Measurements from ENCODE around the gene MAGI1.
"Not testable (repeated sequence)": the region's sequence is repeated elsewhere in the genome, so short reads cannot be mapped to it uniquely, and the experiment has no call there.

MAGI1 gene

DNA sequence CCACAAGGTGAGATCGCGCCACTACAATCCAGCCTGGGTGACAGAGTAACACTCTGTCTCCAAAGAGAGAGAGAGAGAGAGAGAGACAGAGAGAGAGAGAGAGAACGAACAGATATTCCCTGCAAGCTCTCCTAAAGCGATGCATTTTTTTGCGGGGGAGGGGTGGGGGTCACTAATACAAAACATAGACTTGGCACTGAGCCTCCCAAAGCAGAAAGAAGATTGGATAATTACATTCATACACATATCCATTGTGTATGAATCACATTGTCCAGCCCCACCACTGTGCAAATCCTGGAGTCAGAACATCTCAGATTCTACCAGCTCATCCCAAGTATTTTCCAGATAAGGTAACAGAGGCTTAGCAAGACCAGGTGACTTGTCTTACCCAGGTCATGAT, 459.9 kb downstream of the MAGI1 start:
- DNase-seq: no peak

DNA sequence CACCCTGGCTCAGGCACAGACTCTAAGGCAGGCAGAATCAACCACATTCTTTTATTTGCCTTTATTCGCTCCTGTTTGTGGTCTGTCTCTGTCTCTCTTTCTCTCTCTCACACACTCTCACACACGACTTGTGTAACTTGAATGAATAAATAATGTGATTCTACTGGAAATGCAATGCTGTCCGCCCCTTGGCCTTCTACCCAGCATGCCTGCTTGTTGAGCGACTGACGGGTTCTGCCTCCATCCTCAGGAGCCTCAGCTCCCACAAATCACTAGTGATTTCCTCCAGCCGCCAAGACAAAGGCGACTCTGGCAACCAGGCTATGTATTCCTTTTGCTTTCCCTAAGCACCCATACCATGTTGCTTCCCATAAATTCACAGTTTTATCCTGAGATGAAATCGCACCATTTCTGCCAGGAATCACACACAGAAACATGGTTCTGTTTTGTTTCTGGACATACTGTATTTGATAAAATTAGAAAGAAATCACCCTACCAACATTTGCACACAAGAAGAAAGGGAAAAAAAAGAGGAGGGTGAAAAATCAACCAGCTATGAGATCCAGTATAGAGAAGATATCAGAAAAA, 460.8 kb downstream of the MAGI1 start:
- DNase-seq: no peak

DNA sequence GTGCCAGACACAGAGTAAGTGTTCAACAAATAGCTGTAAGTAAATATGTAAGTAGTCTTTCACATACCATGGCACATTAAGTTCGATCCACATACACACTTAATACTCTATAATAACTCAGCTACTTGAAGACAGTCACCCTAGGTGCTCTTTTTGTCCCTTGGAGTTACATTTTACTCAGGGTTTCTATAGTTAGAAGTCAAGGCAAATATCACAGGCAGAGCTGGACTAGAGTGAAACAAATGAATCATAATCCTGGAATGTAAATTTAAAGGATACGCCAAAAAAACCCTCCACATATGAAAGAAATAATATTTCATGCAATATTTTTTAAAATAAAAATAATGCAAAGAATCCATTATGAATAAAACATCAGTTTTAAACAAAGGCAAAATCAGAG, 461.8 kb downstream of the MAGI1 start:
- no peak for DNase-seq

DNA sequence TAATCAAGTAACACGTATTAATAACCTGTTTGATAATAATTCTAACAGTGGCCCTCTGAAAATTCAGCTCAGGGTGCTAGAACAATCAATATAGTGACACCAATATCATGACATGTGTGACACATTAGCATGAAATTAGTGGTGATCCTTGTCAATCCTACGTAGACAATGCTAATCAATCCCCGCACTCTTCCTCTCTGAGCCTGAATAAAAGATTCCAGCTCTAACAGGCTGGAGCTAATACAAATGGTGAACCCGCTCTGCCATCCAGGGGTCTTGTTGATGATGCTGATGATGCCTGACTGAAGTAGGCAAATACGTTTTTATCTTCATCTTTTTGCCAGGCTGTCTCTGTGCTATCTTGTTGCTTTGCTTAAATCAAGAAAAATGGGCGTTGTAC, 462.5 kb downstream of the MAGI1 start:
- no peak for DNase-seq

DNA sequence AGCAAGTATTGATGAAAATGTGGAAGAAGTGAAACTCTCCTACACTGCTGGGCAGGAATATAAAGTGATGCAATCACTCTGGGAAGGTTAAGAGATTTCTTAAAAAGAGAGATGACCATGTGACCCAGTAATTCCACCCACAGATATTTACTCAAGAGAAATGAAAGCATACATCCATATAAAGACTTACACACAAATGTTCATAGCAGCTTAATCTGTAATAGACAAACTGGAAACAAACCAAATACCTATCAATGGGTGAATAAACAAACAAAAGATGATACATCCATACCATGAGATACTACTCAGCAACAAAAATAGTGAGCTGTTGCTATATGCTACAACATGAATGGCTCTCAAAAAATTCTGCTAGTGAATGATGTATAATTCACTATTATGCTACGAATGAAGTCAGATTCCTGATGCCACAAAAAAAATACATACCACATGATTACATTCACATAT, 463.3 kb downstream of the MAGI1 start:
- DNase-seq: no peak

DNA sequence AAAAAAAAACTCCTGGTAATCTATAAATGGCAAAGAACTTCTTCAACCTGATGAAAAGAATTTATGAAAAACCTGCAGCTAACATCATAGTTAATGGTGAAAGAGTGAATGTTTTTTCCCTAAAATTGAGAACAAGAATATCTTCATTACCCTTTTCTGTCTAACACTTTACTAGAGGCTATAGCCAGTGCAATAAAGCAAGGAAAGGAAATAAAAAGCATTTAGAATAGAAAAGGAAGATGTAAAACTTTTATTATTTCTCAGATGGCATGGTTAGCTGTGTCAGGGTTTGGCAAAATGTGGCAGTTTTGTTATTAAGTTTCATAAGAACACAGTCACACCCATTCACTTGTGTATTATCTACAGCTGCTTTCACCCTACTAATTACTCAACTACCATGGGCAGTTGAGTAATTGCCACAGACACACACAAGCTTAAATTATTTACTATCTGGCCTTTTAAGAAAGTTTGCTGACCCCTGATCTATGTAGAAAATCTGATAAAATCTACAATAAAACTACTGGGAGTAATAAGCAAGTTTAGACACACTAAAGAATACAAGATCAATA, 465.1 kb downstream of the MAGI1 start:
- no peak for DNase-seq

DNA sequence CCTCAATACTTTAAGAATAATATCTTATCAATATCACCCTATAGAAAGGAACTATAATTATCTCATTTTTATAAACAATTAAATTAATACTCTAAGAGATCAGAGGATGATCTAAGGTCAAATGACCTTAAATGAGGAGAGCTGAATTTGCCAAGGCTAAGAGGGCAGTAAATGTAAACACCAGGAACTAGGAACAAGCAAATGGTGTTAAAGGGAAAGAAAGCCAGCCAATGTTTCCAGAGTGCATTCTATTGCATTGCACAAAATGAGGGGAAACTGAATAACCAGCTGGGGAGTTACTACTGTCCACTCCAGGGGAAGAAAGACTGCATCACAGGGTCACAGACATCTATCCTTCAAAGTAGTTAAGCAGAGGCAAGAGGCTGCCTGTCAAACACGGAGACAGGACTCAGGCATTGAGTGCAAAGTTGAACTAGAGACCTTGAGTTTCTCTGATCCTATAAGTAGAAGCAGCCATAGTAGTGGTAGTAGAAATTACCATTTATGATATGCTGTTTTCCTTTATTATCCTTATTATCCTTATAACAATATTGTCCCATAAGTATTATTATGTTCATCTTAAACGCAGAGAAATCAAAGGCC, 466.4 kb downstream of the MAGI1 start:
- DNase-seq: no peak

DNA sequence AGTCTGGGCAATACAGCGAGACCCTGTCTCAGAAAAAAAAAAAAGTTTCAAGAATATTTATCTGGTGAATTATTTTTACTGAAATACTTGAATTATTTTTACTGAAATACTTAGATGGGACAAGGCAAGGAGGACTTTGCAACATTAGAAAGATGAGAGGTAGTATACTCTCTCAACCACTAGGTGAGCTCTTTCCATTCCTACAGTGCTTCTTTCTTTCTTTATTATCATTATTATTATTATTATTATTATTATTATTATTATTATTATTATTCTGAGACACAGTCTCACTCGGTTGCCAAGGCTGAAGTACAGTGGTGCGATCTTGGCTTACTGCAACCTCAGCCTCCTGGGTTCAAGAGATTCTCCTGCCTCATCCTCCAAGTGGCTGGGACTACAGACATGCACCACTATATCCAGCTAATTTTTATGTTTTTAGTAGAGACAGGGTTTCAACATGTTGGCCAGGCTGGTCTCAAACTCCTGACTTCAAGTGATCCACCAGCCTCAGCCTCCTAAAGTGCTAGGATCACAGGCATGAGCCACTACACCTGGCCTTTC, 468.8 kb downstream of the MAGI1 start:
- DNase-seq: no peak

DNA sequence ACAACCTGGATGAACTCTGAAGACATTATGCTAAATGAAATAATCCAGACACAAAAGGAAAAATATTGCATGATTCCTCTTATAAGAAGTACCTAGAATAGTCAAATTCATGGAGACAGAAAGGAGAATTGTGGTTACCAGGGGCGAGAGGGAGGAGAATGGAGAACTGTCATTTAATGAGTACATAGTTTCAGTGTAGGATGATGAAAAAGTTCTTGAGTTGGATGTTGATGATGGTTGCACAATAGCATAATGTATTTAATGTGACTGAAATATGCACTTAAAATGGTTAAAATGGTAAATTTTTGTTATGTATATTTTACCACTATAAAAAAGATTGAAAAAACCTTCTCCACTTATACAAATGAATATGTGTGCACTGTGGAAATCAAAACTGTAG, 469.6 kb downstream of the MAGI1 start:
- DNase-seq: no peak

DNA sequence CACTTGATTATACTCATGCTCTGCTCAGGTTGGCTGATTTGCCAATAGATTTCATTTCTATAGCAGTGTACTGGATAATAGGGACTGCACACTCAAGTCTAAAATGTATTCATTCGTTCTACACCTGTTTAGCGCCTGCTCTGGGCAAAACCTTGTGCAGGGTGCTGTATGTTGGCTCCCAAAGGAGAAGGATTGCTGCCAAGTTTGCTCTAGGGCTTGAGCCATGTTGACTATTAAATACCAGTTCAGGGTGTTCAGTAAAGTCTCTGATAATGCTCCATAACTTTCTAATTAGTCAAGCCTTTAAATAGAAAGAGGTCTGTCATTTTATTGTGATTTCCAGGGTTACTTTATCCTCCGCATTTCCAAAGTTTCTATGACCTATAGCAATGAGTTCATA, 470.2 kb downstream of the MAGI1 start:
- DNase-seq: no peak

DNA sequence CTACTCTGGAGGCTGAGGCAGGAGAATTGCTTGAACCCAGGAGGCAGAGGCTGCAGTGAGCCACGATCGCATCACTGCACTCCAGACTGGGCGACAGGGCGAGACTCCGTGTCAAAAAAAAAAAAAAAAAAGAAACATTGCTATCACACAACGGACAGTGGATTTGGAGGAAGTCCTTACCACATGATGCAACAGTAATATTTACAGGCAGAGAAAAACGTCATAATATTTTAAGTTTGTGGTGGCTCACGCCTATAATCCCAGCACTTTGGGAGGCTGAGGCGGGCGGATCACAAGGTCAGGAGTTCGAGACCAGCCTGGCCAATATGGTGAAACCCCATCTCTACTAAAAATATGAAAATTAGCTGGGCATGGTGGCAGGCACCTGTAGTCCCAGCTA, 473.0 kb downstream of the MAGI1 start:
- not testable (repeated sequence) for DNase-seq

DNA sequence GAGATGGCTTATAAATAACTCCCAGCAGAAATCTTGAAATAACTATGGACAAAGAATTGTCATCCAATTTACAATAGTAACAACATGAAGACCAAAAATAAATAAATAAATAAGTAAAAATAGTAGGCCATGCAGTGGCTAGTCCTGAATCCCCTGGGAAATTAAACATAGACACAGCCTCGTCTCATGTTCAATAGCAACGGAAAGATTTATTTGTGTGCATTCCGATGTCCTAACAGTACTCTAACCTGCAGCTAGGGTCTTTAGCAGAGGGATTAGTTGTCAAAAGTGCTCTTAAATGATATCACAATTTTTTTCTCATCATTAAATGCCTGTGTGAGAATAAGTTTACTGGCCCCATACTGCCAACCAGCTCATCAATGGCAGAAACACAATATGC, 474.2 kb downstream of the MAGI1 start:
- no peak for DNase-seq

DNA sequence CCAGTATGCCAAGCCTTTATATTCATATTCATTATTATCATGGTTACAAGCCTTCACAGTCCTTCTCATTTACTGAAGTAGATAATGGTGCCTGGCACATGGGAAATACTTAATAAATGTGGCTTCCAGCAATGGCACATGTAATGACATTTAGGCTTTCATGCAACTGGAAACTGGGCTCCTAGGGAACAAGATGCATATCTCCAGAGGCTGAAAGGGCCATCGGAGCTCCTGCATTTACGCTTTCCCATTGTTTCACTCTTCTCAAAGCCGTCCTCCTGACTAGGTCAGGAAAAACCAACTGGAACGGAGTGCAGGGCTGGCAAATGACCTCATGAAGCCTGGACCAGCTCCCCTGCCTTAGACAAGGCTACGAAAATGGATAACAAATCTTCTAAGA, 474.9 kb downstream of the MAGI1 start:
- no peak for DNase-seq

DNA sequence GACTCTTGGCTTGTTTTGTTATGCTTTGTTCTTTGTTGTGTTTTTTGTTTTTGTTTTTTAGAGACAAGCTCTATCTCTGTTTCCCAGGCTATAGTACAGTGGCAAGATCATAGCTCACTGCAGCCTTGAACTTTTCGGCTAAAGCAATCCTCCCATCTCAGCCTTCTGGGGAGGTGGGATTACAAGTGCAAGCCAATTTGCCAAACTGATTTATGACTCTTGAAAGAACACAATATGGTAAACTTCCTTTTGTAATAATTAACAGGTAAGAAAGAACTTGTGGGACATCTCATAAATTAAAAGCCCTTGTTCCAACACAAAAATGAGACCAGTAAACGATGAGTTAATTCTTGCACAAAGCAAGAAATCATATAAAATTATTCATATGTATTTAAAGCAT, 476.3 kb downstream of the MAGI1 start:
- no peak for DNase-seq

DNA sequence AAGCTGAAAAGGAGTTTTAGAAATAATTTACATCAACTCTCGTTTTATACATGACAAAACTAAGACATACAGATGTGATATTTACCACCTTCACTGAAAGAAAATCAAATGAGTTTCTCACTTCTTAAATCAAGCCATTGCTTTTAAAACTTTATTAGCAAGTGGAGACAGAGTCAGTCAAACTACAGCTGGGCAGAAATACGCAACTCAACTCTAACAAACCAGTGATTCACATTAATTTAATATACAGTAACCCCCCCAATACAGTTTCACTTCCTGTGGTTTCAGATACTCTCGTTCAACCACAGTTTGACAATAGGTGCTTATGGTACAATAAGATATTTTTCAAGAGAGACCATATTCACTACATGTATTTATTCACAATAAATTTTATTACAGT, 477.1 kb downstream of the MAGI1 start:
- DNase-seq: no peak

DNA sequence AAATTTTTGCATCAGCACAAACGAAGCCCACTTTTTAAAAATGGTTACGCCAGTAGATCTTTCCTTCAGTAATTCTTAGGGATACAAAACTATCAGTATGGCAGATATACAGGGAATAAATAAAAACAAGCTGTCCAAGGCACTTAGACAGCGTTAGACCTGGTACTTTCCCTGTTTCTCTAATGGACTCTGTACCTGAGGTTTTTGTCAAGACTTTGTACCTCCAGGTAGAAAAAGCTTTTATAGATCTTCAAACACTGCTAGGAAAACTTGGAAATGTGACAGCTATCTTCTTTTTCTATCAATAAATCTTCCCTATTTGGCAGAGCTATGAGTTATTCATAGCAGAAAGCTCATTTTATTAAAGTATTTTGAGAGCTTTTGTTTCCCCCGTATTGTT, 477.8 kb downstream of the MAGI1 start:
- DNase-seq: no peak

DNA sequence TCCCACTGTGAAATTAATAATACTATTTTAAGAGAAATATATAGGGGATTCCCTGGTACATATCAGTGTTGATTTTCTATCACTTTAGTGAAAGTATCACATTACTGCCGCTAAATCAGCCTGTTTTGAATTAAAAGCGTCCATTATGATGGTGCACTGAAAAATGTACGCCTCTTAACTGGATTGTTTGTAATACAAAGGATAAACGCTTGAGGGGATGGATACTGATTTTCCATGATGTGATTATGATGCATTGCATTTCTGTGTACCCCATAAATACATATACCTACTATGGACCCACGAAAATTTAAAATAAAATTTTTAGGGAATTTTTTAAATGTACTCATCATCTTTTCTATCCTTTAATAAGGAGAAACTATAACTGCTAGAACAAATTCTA, 478.6 kb downstream of the MAGI1 start:
- no peak for DNase-seq

DNA sequence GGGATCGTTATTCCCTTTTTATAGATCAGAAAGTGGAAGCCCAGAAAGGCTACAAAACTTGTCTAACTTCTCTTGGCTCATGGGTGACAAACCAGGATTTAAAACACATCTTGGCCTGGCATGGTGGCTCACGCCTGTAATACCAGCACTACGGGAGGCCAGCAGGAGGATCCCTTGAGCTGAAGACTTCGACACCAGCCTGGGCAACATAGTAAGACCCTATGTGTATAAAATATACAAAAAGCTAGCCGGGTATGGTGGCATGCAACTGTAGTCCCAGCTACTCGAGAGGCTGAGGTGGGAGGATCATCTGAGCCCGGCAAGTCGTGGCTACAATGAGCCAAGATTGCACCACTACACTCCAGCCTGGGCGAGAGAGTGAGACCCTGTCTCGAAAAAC, 479.1 kb downstream of the MAGI1 start:
- DNase-seq: no peak

DNA sequence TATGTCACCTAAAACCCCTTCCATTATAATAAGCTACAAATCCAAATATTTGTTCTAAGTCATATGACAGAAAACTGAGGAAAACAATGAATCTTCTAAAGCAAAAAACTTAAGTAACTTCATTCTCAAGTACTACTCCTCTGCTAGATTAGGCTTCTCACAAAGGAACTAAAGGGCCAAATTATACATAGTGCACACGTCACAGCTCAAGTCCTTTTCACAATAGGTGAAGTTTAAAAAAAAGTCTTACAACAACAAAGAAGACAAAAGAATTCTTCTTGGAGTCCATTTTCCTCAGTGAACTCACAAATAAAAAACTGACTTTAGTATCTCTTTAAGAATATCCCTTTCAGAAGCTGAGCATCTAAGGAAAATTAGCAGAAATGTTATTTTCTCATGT, 479.9 kb downstream of the MAGI1 start:
- no peak for DNase-seq

DNA sequence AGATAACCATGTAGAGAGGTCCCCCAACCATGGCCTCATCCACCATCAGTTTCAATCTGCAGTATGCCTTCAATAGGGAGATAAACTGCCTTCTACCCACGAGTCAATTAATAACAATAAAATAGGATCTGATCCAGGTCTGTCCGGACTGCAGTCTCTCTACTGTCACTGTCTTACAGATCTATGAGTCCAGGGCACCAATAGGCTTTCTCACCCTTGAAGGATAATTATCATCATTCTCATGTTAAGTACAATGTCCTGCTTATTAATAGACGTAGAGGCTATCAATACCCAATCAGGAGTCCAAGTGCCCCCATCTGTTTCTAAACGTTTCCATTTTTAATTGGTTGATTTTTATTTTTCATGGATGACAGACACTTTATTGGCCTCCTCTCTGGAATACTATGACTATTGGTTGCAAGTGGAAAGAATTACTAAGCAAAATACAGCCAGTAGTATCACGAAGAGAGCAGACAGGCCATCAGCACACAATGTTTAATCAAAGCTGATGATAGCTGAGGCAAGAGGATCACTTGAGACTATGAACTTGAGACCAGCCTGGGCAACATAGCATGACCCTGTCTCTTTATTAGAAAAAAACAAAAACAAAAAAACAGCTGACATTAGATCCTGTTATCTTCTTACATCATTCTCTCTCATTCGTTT, 480.7 kb downstream of the MAGI1 start:
- no peak for DNase-seq

DNA sequence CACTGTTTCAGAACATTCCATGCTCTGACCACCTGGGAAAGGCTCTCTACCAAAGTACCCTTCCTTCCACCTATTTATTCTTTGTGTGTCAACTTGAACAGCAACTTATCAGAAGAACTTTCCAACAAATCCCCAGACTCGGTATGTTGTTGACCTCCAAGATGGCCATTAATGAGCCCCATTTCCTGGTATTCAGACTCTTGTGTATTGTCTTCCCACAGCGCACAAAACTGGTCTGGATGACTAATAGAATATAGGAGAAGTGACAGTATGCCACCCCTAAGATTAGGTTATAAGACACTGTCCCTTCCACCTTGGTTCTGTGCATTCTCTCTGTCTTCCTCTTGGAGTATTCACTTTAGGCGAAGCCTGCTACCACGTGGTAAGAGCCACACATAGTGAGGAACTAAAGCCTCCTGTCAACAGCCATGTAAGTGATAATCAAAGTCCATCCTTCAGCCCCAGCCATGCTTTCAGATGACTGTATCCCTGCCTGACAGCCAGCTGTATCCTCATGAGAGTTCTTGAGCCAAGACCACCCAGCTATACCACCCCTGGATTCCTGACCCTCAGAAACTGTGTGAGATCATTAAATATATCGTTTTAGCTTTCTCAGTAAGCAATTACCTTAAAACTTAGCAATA, 481.7 kb downstream of the MAGI1 start:
- DNase-seq: no peak

DNA sequence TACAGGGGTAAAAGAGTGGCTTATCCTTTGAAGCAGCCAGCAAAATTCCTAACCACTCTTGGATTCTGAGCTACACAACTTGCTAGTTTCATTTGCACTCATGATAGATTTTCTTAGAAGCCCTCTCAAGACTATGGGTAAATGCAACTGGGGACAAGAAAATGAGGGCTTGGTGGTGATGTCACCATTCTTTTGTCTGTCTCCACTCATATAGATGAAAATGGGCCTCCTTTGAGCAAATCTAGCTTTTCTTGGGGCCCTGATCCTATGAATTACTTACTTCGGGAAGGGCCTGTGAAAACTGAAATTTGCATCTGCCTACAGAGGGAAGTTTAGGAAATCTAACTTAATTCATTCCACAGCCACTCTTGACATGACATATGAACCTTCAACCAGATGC, 486.3 kb downstream of the MAGI1 start:
- DNase-seq: no peak

DNA sequence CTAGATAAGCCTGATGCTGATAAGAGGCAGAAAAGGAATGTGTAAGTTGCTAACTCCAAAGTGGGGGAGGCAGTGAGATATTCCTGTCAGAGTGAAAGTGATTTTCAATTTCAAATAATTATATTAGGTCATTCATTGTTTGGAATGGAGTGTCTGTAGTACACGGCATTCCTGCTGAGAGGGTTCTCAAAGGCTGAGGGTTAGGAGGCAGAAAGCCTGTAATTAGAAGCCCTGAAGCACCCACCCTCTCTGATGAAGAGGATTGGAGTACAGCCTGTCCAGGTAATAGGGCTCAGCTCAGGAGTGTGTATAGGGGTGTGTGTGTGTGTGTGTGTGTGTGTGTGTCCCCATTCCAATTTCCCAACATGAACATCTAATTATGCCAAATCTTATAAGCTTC, 486.8 kb downstream of the MAGI1 start:
- DNase-seq: no peak

DNA sequence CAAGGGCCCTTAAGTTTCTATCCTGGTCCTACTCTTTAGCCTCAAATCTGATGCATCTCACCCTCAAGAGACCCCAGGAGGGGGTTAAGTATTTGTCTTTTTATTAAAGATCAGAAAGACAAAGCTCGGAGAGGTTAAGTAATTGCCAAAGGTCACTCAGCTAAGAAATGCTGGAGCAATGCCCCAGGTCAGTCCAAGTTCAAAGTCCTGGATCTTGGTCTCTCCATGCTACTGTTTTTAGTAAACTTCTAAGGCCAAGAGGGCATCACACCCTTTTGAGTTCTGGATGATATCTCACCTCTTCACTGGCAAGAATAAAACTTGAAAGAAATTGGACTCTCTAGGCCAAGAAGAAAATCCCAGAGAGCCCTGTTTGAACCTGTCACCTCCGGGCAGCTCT, 488.6 kb downstream of the MAGI1 start:
- no peak for DNase-seq

Data from midbrain (tissue), 1 donor.